Measurements from ENCODE around the gene GALNT12. TPM values are rescaled to one million over a fixed set of nuclear protein-coding genes. Genes with fewer than 3 reads are reported as not detected.
A peak's percentile ranks its signal among the peaks of the same experiment; 100 is the strongest.

The GALNT12 gene
- total RNA-seq, 1 experiment from 2014 or later, result 34.7 TPM

DNA sequence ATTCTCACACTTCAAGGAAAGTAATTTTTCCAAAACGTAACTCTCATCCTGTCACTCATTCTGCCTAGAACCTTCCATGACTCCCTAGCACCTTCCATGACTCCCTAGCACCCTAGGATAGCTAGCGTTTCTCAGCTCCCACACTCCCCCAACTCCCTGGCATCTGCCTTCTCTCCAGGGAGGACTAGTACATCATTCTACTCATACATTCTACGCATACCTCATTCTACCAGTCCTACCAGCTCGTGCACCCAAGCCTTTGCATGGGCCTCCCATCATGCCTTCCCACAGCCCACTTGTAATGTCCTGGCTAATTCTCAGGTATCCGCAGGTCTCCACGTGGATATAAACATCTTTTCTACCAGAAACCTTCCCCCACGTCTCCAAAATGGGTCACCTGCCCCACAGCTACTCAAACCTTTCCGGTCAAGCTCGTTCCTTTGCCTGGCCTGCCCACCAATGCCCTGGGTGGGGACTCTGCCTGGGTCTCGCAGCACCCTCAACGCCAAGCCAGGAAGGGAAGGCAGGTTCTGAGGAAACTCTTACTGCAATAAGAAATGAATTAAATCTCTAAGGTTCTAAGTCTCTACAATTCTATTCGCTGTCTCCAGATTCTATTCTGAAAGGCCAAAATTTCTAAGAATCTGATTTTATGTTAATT is 12.0 kb upstream of the GALNT12 start:
- no peak for DNase-seq (ENCODE audit: low read depth, low spot score)
- in situ Hi-C loops (cut with HindIII; ENCODE audit: low pct_unique_long_range_greater_than_20kb, low sequenced_read_pairs), result no loop called here

DNA sequence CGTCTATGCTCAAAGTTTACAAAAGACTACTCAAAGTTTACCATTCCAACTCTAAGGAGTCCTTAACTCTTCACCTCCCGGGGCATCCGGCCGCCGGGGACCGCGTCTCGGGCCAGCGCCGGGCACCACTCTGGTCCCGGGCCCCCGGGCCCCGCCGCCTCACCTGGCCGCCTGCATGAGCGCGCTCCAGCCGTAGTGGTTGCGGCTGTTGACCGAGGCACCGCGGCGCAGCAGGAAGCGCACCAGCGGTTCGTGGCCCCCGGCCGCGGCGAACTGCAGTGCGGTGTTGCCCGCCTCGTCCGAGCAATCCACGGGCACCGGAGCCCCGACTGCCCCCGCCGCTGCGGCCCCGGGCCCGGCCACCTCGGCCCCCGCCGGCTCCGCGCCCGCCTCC is 11.5 kb upstream of the GALNT12 start:
- in situ Hi-C loops (cut with HindIII; ENCODE audit: low pct_unique_long_range_greater_than_20kb, low sequenced_read_pairs), result no loop called here
- DNase-seq (ENCODE audit: low read depth, low spot score), result no peak

DNA sequence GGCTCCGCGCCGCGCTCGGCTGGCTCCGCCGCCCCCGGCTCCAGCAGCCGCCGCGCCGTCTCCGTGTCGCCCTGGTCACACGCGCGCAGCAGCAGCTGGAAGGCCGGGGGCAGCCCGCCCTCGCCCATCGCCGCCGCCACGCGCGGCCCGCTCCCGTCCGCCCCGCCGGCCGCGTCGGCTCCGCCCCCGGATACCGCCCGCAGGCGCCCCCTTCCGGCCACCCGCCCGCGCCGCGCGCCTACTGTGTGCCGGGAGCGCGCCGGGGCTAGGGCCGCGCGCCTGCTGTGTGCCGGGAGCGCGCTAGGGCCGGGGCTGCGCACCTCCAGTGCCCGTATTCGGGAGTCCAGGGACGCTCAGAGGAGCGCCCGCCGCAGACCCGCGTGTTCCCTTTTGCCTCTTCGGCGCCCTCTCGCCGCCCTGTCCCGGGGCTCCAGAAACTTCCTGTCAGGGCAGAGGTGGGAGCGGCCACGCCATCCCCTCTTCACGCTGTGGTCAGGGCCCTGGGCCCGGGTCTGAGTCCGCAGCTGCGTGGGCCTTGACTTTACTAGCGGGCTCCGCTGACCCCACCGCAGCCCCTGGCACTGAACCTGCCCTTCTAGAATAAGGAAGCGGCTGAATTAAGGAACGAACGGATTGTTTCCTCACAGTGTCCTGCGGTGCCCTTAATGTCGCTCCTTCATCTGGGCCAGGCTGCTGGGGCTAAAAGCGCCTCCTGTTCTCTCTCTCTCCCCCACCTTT is 10.9 kb upstream of the GALNT12 start, which contains the start of gene ANKS6:
TSS of gene ANKS6 (minus strand) at position 192 of the 738 bp plus-strand sequence. CDS start at position 128, 64 bp downstream.
- in situ Hi-C loops (cut with HindIII; ENCODE audit: low pct_unique_long_range_greater_than_20kb, low sequenced_read_pairs), result no loop called here
- DNase-seq (ENCODE audit: low read depth, low spot score), result peak; percentile 69

DNA sequence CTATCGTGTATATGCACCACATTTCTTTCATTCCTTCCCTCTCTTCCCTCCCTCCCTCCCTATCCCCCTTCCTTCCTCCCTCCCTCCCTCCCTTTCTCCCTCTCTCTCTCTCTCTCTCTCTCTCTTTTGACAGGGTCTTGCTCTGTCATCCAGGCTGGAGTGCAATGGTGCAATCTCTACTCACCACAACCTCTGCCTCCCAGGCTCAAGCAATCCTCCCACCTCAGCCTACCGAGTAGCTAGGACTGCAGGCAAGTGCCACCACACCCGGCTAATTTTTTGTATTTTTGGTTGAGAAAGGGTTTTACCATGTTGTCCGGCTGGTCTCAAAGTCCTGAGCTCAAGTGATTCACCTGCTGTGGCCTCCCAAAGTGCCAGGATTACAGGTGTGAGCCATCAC is 10.0 kb upstream of the GALNT12 start:
- no peak for DNase-seq (ENCODE audit: low read depth, low spot score)
- in situ Hi-C loops (cut with HindIII; ENCODE audit: low pct_unique_long_range_greater_than_20kb, low sequenced_read_pairs), result no loop called here

DNA sequence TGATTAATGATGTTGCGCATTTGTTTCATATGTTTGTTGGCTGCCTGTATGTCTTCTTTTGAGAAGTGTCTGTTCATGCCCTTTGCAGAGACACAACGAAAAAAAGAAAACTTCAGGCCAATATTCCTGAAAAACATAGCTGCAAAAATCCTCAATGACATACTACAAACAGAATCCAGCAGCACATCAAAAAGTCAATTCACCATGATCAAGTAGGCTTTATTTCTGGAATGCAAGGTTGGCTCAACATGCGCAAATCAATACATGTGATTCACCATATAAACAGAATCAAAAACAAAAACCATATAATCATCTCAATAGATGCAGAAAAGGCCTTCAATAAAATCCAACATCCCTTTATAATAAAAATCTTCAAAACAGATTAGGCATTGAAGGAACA is 9.2 kb upstream of the GALNT12 start:
- in situ Hi-C loops (cut with HindIII; ENCODE audit: low pct_unique_long_range_greater_than_20kb, low sequenced_read_pairs), result no loop called here
- no peak for DNase-seq (ENCODE audit: low read depth, low spot score)

DNA sequence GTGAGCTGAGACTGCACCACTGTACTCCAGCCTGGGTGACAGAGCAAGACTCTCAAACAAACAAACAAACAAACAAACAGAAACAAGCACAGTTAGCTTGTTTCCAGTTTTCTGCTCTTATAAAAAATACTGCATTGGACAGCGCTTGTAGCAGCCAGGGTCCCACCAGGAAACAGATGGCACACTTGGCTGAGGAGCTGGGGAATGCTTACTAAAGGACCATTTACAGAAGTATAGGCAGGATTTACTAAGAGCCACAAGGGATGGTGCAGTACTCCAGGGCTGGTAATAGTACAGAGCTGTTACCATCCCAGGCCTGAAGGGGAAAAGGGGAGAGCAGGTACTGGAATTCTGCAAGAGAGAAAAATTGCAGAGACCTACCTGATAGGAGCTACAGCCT is 5.9 kb upstream of the GALNT12 start:
- no peak for DNase-seq (ENCODE audit: low read depth, low spot score)
- in situ Hi-C loops (cut with HindIII; ENCODE audit: low pct_unique_long_range_greater_than_20kb, low sequenced_read_pairs), result no loop called here

DNA sequence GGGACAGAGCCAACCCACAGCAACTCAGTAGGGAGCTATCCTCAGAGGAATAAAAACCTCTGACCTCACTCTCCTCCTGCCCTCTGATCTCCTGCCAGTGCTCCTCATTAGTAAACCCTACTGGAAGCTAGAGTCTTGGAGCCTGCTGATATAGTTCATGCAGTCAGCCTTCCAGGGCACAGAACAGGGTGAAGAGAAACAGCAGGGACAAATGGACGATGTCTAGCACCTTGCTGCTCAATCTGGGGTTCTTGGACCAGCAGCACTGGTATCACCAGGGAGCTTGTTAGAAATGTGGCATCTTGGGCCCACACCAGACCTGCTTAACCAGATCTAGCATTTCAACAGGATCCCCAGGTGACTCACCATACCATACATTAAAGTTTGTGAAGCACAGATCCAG is 5.5 kb upstream of the GALNT12 start:
- in situ Hi-C loops (cut with HindIII; ENCODE audit: low pct_unique_long_range_greater_than_20kb, low sequenced_read_pairs), result no loop called here
- no peak for DNase-seq (ENCODE audit: low read depth, low spot score)

DNA sequence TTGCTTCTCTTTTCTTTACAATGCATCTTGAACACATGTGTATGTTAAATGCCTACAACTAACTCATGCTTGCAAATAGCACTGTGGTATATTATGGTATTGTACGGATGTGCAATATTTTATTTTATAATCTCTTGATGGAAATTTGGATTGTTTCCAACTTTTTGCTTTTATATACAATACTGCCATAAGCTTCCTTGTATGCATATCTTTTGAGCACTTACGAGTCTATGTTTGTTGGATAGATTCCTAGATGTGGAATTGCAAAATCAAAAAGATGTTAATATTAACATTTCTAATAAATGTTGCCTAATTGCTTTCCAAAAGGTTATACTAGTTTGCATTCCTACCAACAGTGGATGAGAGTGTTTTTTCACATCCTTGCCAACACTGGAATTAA is 3.4 kb upstream of the GALNT12 start:
- DNase-seq (ENCODE audit: low read depth, low spot score), result no peak
- in situ Hi-C loops (cut with HindIII; ENCODE audit: low pct_unique_long_range_greater_than_20kb, low sequenced_read_pairs), result no loop called here

DNA sequence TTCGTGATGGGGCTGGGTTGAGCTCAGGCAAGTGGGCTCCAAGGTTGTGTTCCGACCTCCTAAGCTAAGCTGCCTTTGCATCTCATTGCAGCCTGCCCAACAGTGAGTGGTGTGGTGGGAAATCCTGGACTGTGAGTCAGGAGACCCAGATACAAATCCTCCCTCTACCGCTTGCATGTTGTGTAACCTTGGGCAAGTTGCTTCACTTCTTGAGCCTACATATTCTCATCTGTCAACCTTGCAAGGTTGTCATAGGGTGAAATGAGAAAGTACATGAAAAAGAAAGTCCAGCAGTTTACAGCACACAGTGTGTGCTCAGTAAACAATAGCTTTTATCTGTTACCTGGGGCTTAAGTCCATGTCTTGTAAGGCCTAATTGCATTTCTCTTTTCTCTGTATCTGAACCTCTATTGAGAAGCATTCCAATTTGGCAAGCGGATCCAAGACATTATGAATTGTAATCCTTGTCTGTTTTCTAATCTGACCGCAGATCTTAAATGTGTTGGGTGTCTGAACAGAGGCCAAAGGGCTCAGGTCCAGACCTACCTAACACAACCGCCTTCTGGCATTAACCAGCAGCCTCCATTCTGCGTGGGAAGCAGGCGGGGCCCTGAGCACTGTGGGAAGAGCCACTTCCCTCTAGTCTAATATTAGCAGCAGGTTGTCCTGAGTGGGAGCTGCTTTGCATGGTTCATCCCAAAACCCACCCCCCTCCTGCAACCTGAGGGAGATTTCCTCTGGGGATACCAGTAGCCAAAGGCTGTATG is 1.8 kb upstream of the GALNT12 start:
- in situ Hi-C loops (cut with HindIII; ENCODE audit: low pct_unique_long_range_greater_than_20kb, low sequenced_read_pairs), result no loop called here
- DNase-seq (ENCODE audit: low read depth, low spot score), result no peak

DNA sequence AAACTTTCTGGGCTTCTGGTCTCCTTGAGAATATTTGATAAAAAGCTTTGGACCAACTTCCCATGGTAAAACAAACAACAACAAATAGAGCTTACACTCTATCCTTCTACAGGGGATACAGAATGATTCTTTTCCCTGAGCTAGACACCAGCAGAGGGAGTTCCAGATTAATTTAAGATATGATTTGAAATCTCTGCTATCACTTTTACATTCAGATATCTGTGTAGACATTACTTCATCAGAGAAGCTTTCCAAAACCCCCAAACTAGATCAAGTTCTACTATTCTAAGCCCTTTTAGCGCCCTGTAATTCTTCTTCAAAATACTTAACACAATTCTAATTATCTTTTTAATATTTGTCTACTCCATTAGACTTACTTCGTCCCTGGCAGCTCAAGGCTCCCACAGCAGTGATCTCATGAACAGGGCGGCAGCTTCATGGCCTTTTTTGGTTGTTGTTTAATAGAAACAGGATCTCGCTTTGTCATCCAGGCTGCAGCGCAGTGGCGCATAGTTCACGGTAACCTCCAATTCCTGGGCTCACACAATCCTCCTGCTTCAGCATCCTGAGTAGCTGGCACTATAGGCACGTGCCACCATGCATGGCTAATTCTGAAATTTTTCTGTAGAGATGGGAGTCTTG is 955 bp upstream of the GALNT12 start:
- in situ Hi-C loops (cut with HindIII; ENCODE audit: low pct_unique_long_range_greater_than_20kb, low sequenced_read_pairs), result no loop called here

DNA sequence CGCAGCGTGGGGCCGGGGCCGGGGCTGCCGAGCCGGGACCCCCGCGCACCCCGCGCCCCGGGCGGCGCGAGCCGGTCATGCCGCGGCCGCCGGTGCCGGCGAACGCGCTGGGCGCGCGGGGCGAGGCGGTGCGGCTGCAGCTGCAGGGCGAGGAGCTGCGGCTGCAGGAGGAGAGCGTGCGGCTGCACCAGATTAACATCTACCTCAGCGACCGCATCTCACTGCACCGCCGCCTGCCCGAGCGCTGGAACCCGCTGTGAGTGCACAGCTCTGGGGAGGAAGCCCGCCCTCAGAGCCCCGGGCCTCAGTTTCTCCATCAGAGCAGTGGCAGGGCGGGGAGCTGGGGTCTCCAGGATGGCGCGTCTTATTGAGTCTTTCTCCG is 335 bp downstream of the GALNT12 start:
- no peak for DNase-seq (ENCODE audit: low read depth, low spot score)

More for the DNA sequence above, 955 bp upstream of the GALNT12 start:
- DNase-seq (ENCODE audit: low read depth, low spot score), result peak; percentile 38

DNA sequence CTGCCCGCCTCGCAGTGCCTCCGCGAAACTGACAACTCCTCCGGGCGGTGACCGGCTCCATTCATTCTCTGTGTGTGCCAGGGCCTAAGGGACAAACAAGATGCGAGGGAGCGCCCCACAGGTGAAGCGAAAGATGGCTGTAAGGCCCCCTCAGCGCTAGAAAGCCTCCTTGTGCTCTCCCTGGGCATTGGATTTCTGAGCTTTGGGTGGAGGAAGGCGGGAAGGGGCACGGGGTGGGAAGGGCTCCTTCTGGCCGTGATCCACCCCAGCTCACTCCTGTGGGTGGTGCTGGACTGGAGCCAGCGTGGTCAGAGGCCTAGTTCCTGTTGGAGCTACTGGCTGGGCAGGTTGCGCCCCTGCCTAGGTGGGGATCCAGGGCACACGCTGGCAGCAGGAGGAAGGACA is 943 bp downstream of the GALNT12 start:
- peak; percentile 17 for DNase-seq (ENCODE audit: low read depth, low spot score)
- in situ Hi-C loops (cut with HindIII; ENCODE audit: low pct_unique_long_range_greater_than_20kb, low sequenced_read_pairs), result no loop called here

More for the DNA sequence above, 335 bp downstream of the GALNT12 start:
- in situ Hi-C loops (cut with HindIII; ENCODE audit: low pct_unique_long_range_greater_than_20kb, low sequenced_read_pairs), result no loop called here

DNA sequence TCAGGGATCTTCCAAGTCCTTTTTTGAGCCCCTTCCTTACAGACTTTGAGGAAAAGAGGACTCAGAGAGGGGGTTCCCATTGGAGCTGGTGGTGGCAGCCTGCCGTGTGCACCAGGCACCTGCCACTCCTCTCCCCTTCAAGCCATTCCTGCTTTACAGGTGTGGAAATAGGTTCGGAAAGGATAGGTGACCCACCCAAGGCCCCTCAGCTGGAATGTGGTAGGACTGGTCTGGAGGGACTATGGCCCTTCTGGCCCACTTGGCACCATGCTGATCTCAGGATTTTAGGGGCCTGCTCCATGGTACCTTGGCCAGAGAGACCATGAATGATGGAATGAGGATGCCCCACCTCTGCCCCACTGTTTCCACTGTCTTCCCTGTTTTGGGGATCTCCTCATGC is 1.4 kb downstream of the GALNT12 start:
- no peak for DNase-seq (ENCODE audit: low read depth, low spot score)
- in situ Hi-C loops (cut with HindIII; ENCODE audit: low pct_unique_long_range_greater_than_20kb, low sequenced_read_pairs), result no loop called here

DNA sequence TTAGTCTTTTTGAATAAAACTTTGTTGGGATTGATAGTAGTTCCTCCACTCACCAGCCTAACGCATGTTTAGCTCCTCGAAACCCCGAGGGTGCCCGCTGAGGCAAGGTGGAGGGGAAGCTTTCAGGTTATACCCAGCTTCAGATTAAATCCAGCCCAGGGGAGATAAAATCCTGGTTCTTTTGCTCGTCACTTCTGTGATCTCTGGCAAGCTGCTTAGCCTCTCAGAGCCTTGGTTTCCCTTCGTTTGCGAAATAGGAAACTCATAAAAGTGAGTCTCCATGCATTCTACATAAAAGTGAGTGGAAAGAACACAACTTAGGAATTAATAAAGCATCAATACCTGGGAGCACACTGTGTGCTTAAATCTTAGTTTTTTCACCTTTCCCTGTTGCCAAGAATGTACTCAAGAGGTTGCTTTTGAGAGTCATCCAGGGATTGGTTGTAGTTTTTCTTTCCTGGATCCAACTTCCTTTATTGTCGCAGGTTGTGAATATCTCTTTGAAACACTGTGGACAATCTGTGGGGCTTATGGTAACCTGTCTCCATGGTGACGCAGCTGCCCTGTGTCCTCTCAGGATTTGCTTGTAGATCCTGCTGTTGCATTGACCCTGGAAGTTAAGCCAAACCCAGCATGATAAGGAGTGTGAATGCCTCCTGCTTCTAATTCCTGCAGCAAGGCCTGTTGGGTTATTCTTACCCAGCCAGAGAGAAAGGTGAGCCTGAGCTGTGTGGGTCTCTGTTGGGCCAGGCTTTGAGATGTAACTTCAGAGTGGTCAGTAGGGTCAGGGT is 2.0 kb downstream of the GALNT12 start:
- in situ Hi-C loops (cut with HindIII; ENCODE audit: low pct_unique_long_range_greater_than_20kb, low sequenced_read_pairs), result no loop called here
- DNase-seq (ENCODE audit: low read depth, low spot score), result no peak

DNA sequence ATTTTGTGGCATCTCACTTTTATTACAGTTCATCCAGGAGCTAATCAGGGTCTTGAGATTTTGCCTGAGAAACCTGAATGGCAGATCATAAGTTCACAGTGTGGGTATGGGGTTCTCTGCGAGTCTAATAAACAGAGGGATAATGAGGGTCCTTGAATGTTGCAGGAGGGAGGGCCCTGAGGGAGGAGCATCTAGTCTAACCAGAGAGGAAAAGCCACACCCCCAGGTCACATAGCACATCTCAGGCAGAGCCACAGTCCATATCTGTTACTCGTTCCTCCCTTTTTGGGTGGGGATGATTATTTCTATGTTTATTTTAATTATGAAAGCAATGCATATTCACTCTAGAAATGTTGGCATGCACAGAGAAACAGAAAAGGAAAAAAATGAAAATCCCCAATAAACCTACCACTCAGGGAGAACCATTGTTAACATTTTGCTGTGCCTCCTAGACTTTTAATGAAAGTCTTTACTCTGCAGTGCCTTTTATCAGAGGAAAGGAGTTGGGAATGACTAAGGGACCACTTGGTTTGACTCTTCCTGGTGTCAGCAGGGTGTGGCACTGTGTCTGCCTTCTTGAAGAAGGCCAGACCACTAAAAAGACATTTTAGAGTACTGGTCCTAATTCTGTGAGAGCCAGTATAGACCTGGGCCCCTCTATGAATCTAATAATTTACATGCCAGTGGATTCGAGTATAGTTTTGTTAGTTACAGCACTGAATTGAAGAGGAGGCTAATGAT is 2.8 kb downstream of the GALNT12 start:
- in situ Hi-C loops (cut with HindIII; ENCODE audit: low pct_unique_long_range_greater_than_20kb, low sequenced_read_pairs), result no loop called here
- DNase-seq (ENCODE audit: low read depth, low spot score), result no peak

DNA sequence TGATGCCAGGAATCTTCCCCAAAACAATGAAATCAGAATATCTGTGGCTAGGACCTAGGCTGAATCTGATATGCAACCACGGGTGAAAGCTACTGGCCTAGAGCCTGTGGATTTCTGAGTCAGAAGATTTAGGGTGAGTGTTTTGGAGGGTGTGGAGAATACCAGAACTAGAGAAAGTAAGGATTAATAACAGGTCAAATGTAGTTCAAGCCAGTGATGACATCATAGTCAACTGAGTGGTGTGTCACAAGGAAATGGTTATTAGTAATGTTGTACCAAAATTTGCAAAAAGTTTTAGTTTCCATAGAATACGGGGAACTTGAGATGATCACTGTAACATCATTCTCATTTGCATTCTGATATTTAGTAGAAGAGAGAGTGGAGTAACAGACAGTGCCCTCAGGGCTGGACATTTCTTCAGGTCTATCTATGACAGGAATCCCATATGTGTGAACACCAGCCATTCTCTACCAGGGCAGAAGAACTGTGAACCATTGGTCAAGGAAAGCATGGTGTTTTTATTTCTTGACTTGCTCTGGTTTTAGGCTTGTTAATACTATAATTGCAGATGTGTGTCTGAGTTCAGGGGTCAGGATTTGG is 3.7 kb downstream of the GALNT12 start:
- no peak for DNase-seq (ENCODE audit: low read depth, low spot score)

More for the DNA sequence above, 3.7 kb downstream of the GALNT12 start:
- in situ Hi-C loops (cut with HindIII; ENCODE audit: low pct_unique_long_range_greater_than_20kb, low sequenced_read_pairs), result no loop called here

Measured in SK-MEL-5 (cell line).